Measurements from ENCODE around the gene OBSCN. TPM values are rescaled to one million over a fixed set of nuclear protein-coding genes. Genes with fewer than 3 reads are reported as not detected.

Gene OBSCN
- total and polyA plus RNA-seq, 2 of the 13 experiments (the other 11 are each of a cell fraction or from before 2014, with no cell fraction given) = 0.20 TPM

DNA sequence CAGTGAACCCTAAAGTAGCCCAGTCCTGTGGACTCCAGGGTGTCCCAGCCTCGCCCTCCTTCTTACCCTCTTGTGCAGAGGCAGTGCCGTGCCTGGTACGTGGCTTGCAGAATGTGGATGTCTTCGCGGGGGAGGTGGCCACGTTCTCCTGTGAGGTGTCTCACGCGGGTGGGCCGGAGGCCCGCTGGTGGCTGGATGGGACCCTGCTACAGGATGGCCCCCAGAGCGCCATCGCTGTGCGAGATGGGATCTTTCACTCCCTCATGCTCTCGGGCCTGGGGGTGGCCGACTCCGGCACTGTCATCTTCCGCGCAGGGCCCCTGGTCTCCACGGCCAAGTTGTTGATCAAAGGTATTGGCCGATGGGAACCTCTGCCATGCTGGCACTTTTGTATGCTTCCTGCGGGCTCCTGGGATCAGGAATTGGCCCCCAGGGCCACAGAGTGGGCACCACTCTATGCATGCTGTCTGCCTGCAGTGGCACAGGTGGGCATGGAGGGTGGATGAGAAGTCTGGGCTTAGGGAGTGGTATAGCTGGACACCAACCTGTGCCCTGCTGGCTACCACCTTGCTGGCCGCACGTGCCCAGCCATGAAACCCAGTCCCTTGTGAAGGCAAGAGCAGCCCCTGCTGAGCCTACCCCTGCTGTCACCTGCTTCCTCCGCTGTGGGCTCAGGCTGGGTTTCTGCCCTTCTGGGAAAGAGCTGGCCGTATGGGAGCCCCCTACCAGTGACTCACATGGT, 105.9 kb downstream of the OBSCN start (continued):
- no peak for TF ChIP-seq ZNF160 (CRISPR knock-in tag; IDR thresholded peaks at IDR 0.05)

DNA sequence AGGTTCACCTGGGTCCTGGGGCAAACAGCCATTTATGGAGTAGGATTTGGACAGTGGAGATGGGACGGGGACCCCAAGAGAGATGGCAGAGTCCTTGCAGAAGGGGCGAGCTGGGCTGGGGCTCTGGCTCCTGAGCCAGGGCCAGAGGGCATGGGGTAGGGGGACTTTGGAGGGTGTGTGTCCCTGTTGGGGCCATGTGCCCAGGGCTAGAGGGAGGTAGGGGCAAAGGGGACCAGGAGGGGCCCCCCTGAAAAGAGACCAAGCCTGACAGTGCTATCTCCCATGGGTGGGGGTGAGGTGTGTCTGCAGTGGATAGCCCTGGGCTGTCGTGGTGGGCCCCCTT, 106.4 kb downstream of the OBSCN start:
- Histone ChIP-seq H2AFZ (ENCODE audit: low read length) (no peak overlapping the region), H3K36me3 (replicated peaks in 1 of 2; ENCODE audit: control insufficient read depth in 1 of 2, insufficient read depth in 2 of 2, low read length in 2 of 2) (no peaks in the 10 kb centered on the region), H3K9me3 (ENCODE audit: low read length) (peaks cover 28% of the 10 kb centered on the region), H3K27me3 (ENCODE audit: control insufficient read depth in 1 of 2, insufficient read depth in 2 of 2, low read length in 2 of 2) (no peaks in the 10 kb centered on the region; a peak in 1 of 5 replicates), H3K9ac (ENCODE audit: insufficient read depth, low read depth, low read length) (no peak overlapping the region), H3K79me2 (ENCODE audit: insufficient read depth, low read length) (no peaks in the 10 kb centered on the region), H4K20me1 (ENCODE audit: insufficient read depth, low read length) (no peaks in the 10 kb centered on the region), H3K27ac (ENCODE audit: extremely low read length, insufficient read depth, low read length) (no peak overlapping the region), H3K4me1 (ENCODE audit: insufficient read depth, low read length) (no peaks in the 10 kb centered on the region), H3K4me3 (replicated peaks in 1 of 3; ENCODE audit: insufficient read depth in 1 of 3, low read depth in 2 of 3, low read length in 3 of 3) (no peak overlapping the region), H3K4me2 (ENCODE audit: low read depth, low read length) (no peak overlapping the region)
- ChIA-PET POLR2A (no interaction called here), CTCF (ENCODE audit: low intra/inter-chr PET ratio, low total read pairs) (no interaction called here)
- 0% methylated on average over 2 of the region's 3 CpGs for WGBS (ENCODE audit: low lambda C conversion rate)
- FAIRE-seq (no peak), DNase-seq (ENCODE audit: low spot score) (no peak), ATAC-seq (no peak)
- no TSS peak for BruUV-seq (replicated peaks)
- intact Hi-C loops (cut with micrococcal nuclease; ENCODE audit: unreplicated experiment) = no loop called here
- in situ Hi-C loops (cut with HindIII; ENCODE audit: extremely low pct_ligation_motif_present, low pct_unique_long_range_greater_than_20kb) = no loop called here
- TF ChIP-seq RBAK (CRISPR knock-in tag; IDR thresholded peaks at IDR 0.05) = no peak
- no peak for TF ChIP-seq ZNF124 (CRISPR knock-in tag; IDR thresholded peaks at IDR 0.05)
- TF ChIP-seq TEAD2 (CRISPR knock-in tag; IDR thresholded peaks at IDR 0.05) = no peak
- no peak for TF ChIP-seq NFKBIZ (CRISPR knock-in tag; IDR thresholded peaks at IDR 0.05)
- no peak for TF ChIP-seq ZNF609 (CRISPR knock-in tag; IDR thresholded peaks at IDR 0.05; ENCODE audit: borderline replicate concordance)
- TF ChIP-seq ZBTB8A (CRISPR knock-in tag; IDR thresholded peaks at IDR 0.05; ENCODE audit: borderline replicate concordance, low read depth) = no peak
- no peak for TF ChIP-seq ZNF691 (CRISPR knock-in tag; IDR thresholded peaks at IDR 0.05; ENCODE audit: borderline replicate concordance, low read depth)
- TF ChIP-seq SRSF1 (optimal IDR thresholded peaks at IDR 0.05; ENCODE audit: low read depth, low read length) = no peak
- TF ChIP-seq, protein P1, sequence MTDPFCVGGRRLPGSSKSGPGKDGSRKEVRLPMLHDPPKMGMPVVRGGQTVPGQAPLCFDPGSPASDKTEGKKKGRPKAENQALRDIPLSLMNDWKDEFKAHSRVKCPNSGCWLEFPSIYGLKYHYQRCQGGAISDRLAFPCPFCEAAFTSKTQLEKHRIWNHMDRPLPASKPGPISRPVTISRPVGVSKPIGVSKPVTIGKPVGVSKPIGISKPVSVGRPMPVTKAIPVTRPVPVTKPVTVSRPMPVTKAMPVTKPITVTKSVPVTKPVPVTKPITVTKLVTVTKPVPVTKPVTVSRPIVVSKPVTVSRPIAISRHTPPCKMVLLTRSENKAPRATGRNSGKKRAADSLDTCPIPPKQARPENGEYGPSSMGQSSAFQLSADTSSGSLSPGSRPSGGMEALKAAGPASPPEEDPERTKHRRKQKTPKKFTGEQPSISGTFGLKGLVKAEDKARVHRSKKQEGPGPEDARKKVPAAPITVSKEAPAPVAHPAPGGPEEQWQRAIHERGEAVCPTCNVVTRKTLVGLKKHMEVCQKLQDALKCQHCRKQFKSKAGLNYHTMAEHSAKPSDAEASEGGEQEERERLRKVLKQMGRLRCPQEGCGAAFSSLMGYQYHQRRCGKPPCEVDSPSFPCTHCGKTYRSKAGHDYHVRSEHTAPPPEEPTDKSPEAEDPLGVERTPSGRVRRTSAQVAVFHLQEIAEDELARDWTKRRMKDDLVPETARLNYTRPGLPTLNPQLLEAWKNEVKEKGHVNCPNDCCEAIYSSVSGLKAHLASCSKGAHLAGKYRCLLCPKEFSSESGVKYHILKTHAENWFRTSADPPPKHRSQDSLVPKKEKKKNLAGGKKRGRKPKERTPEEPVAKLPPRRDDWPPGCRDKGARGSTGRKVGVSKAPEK (CRISPR knock-in tag; IDR thresholded peaks at IDR 0.05; ENCODE audit: borderline replicate concordance) = no peak
- TF ChIP-seq GTF3A (CRISPR knock-in tag; conservative IDR thresholded peaks at IDR 0.05) = no peak
- no peak for TF ChIP-seq ZNF558 (CRISPR knock-in tag; IDR thresholded peaks at IDR 0.05; ENCODE audit: borderline replicate concordance)
- no peak for TF ChIP-seq FOXP1 (IDR thresholded peaks at IDR 0.05)
- no peak for TF ChIP-seq FOXP1 (CRISPR knock-in tag; IDR thresholded peaks at IDR 0.05)
- TF ChIP-seq KLF13 (CRISPR knock-in tag; IDR thresholded peaks at IDR 0.05) = no peak
- TF ChIP-seq NFIC (IDR thresholded peaks at IDR 0.05; ENCODE audit: low read length) = no peak
